ENCODE measurements around the gene ALKBH6. TPM values are rescaled to one million over a fixed set of nuclear protein-coding genes. Genes with fewer than 3 reads are reported as not detected.

The ALKBH6 gene
- total and polyA plus RNA-seq, 12 donors: 7.9 to 18.9 (median 10.4) TPM

DNA sequence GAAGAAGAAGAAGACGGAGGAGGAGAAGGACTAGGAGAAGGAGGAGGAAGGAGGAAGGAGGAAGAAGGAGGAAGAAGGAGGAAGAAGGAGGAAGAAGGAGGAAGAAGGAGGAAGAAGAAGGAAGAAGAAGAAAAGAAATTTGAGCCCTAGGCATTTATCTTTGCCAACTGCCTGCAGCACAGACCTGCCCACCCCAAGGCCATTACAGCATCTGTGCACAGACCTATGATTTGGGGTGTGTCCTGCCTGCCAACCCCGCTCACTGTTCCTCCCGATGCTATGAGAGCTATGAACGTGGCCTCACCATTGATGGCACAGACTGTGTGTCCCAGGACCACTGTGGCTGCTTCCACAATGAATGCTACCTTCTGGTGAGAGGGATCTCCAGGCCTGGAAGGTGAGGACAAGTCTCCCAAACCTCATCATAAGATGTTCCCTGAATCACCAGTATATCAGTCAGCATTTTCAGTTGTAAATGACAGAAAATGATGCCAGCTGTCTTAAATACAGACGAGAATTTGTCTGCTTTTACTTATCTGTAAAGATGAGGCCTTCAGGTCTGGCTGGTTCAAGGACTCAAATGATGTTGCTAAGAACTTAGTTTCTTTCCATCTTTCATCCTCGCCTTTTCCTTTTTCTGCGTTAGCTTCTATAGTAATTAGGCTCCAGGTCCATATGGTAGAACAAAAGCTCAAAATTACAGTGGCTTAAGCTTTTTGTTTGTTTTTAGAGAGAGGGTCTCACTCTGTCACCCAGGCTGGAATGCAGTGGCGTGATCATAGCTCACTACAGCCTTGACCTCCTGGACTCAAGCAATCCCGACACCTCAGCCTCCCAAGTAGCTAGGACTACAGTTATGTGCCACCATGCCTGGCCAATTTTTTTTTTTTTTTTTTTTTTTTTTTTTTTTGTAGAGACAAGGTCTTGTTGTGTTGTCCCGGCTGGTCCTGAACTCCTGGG is 23.0 kb downstream of the ALKBH6 start:
- Histone ChIP-seq H3K4me3 (no peak overlapping the region), H3K4me1 (peaks cover 5 to 27% (median 13%) of the 10 kb centered on the region in 9 donors), H3K27me3 (peaks cover 0 to 30% (median 27%) of the 10 kb centered on the region in 7 donors), H3K36me3 (no peaks in the 10 kb centered on the region), H3K27ac (no peak overlapping the region), H3K9me3 (no peaks in the 10 kb centered on the region)
- DNase-seq (no peak), ATAC-seq (no peak)
- TF ChIP-seq, protein P1, sequence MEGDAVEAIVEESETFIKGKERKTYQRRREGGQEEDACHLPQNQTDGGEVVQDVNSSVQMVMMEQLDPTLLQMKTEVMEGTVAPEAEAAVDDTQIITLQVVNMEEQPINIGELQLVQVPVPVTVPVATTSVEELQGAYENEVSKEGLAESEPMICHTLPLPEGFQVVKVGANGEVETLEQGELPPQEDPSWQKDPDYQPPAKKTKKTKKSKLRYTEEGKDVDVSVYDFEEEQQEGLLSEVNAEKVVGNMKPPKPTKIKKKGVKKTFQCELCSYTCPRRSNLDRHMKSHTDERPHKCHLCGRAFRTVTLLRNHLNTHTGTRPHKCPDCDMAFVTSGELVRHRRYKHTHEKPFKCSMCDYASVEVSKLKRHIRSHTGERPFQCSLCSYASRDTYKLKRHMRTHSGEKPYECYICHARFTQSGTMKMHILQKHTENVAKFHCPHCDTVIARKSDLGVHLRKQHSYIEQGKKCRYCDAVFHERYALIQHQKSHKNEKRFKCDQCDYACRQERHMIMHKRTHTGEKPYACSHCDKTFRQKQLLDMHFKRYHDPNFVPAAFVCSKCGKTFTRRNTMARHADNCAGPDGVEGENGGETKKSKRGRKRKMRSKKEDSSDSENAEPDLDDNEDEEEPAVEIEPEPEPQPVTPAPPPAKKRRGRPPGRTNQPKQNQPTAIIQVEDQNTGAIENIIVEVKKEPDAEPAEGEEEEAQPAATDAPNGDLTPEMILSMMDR (IDR thresholded peaks at IDR 0.05): no peak
- 77 to 87% methylated on average over 10 of the region's 10 CpGs for WGBS, 2 donors
- intact Hi-C loops (cut with DNase I): loop anchor here in 1 of 10 donors (10.0 kb wide), 1 partner anchor 124 kb away; the partner anchor contains the start of genes OVOL3, POLR2I and TBCB

DNA sequence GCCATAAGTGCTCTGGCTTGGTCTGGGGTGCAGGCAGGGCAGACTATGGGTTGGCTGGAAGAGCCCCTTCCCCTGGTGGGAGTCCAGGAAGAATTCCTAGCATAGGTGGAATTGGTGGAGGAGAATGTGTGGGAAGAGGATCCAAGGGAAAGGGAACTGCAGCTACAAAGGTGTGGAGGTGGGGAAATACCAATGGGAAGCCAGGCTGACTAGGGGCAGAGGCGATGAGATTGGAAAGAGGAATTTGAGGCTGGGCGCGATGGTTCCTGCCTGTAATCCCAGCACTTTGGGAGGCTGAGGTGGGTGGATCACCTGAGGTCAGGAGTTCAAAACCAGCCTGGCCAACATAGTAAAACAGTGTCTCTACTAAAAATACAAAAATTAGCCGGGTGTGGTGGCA is 23.9 kb downstream of the ALKBH6 start:
- no peak overlapping the region for H3K27ac ChIP-seq
- H3K27me3 ChIP-seq: peaks cover 0 to 39% (median 36%) of the 10 kb centered on the region in 7 donors
- TF ChIP-seq, protein P1 (IDR thresholded peaks at IDR 0.05): no peak
- ATAC-seq: no peak
- peaks cover 0 to 21% (median 8%) of the 10 kb centered on the region in 9 donors for H3K4me1 ChIP-seq
- no peaks in the 10 kb centered on the region for H3K36me3 ChIP-seq
- 80 to 88% methylated on average over 4 of the region's 4 CpGs for WGBS, 2 donors
- H3K9me3 ChIP-seq: no peaks in the 10 kb centered on the region
- intact Hi-C loops (cut with DNase I): loop anchor here in 1 of 10 donors (10.0 kb wide), 1 partner anchor 125 kb away; the partner anchor contains the start of genes OVOL3, POLR2I and TBCB
- no peak overlapping the region for H3K4me3 ChIP-seq
- no peak for DNase-seq

DNA sequence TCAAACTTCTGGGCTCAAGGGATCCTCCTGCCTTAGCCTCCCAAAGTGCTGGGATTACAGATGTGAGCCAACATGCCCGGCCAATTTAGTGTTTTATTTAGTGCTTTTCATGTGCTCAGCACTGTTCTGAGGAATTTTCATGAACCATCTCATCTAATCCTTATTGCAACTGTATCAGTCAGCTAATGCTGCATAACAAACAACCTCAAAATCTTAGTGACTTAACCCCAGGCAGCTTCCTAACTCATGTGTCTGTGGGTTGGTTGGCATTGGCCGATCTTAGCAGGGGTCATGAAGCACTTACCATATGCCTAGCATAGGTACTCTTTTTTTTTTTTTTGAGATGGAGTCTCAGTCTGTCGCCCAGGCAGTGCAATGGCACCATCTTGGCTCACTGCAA is 25.2 kb downstream of the ALKBH6 start:
- no peaks in the 10 kb centered on the region for H3K9me3 ChIP-seq
- TF ChIP-seq, protein P1 (IDR thresholded peaks at IDR 0.05): no peak
- H3K4me3 ChIP-seq: no peak overlapping the region
- DNase-seq: no peak
- 89 to 90% methylated on average over 3 of the region's 3 CpGs for WGBS, 2 donors
- H3K36me3 ChIP-seq: no peaks in the 10 kb centered on the region
- H3K27ac ChIP-seq: no peak overlapping the region
- intact Hi-C loops (cut with DNase I): no loop called here
- ATAC-seq: no peak
- H3K4me1 ChIP-seq: peaks cover 0 to 13% (median 4%) of the 10 kb centered on the region in 9 donors
- H3K27me3 ChIP-seq: peaks cover 0 to 49% (median 47%) of the 10 kb centered on the region in 7 donors

DNA sequence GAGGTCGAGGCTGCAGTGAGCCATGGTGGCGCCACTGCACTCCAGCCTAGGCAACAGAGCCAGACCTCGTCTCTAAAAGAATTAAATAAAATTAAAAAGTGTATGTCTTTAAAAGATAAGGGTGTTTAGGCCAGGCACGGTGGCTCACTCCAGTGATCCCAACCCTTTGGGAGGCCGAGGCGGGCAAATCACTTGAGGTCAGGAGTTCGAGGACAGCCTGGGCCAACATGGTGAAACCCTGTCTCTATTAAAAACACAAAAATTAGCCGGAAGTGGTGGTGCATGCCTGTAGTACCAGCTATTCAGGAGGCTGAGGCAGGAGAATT is 26.5 kb downstream of the ALKBH6 start:
- intact Hi-C loops (cut with DNase I): no loop called here
- ATAC-seq: no peak
- peaks cover 0 to 54% (median 47%) of the 10 kb centered on the region in 7 donors for H3K27me3 ChIP-seq
- H3K27ac ChIP-seq: no peak overlapping the region
- TF ChIP-seq, protein P1 (IDR thresholded peaks at IDR 0.05): no peak
- H3K36me3 ChIP-seq: no peaks in the 10 kb centered on the region
- DNase-seq: no peak
- H3K4me3 ChIP-seq: peak overlapping the region in 5 of 10 donors; percentile 31 to 48 (median 32)
- peaks cover 0 to 12% (median 3%) of the 10 kb centered on the region in 9 donors for H3K4me1 ChIP-seq
- 28 to 36% methylated on average over 8 of the region's 8 CpGs for WGBS, 2 donors
- no peaks in the 10 kb centered on the region for H3K9me3 ChIP-seq

All from heart right ventricle (tissue), 16 donors.